ENCODE data around the gene MTCL3.

MTCL3 gene

GRCh38 chr6:127518710-127519468 is at the start of gene MTCL3:
Gene MTCL3 (minus strand): TSS chr6:127519335.
- no peaks in the 10 kb centered on the region for H3K36me3 ChIP-seq (ENCODE audit: control insufficient read depth in 2 of 2, insufficient read depth in 2 of 2, low read length in 2 of 2)
- H3K27ac ChIP-seq (ENCODE audit: low read length): no peak within 1 kb of the TSS
- H3K9ac ChIP-seq (ENCODE audit: low read length in 2 of 2): no peak within 1 kb of the TSS
- peak within 1 kb of the TSS in 1 of 2 donors; percentile 23 for H3K4me3 ChIP-seq (ENCODE audit: low read length in 2 of 2)
- H3K27me3 ChIP-seq (ENCODE audit: control insufficient read depth in 1 of 2, insufficient read depth in 2 of 2, low read length in 2 of 2): peaks cover 13 to 35% of the 10 kb centered on the region in 2 donors
- H3K4me1 ChIP-seq (ENCODE audit: control insufficient read depth, insufficient read depth, low read length): peaks cover 6% of the 10 kb centered on the region
- H3K9me3 ChIP-seq (ENCODE audit: control insufficient read depth in 2 of 2, low read length in 2 of 2): no peaks in the 10 kb centered on the region

- Histone ChIP-seq H3K27ac (ENCODE audit: low read length) (no peak overlapping the region), H3K27me3 (ENCODE audit: control insufficient read depth in 1 of 2, insufficient read depth in 2 of 2, low read length in 2 of 2) (no peaks in the 10 kb centered on the region), H3K36me3 (ENCODE audit: control insufficient read depth in 2 of 2, insufficient read depth in 2 of 2, low read length in 2 of 2) (no peaks in the 10 kb centered on the region)
Observed at GRCh38 chr6:127567476-127567875, 48.3 kb upstream of the MTCL3 start.

GRCh38 chr6:127566651-127567050 is 47.5 kb upstream of the MTCL3 start:
- Histone ChIP-seq H3K9me3 (ENCODE audit: control insufficient read depth in 2 of 2, low read length in 2 of 2) (no peaks in the 10 kb centered on the region), H3K4me1 (ENCODE audit: control insufficient read depth, insufficient read depth, low read length) (no peaks in the 10 kb centered on the region), H3K27ac (ENCODE audit: low read length) (no peak overlapping the region), H3K36me3 (ENCODE audit: control insufficient read depth in 2 of 2, insufficient read depth in 2 of 2, low read length in 2 of 2) (no peaks in the 10 kb centered on the region), H3K4me3 (ENCODE audit: low read length in 2 of 2) (no peak overlapping the region), H3K27me3 (ENCODE audit: control insufficient read depth in 1 of 2, insufficient read depth in 2 of 2, low read length in 2 of 2) (no peaks in the 10 kb centered on the region), H3K9ac (ENCODE audit: low read length in 2 of 2) (no peak overlapping the region)

More at GRCh38 chr6:127567476-127567875, 48.3 kb upstream of the MTCL3 start:
- Histone ChIP-seq H3K4me1 (ENCODE audit: control insufficient read depth, insufficient read depth, low read length) (no peaks in the 10 kb centered on the region), H3K4me3 (ENCODE audit: low read length in 2 of 2) (no peak overlapping the region), H3K9ac (ENCODE audit: low read length in 2 of 2) (no peak overlapping the region), H3K9me3 (ENCODE audit: control insufficient read depth in 2 of 2, low read length in 2 of 2) (no peaks in the 10 kb centered on the region)

GRCh38 chr6:127566119-127566518 is 47.0 kb upstream of the MTCL3 start:
- H3K27me3 ChIP-seq (ENCODE audit: control insufficient read depth in 1 of 2, insufficient read depth in 2 of 2, low read length in 2 of 2): no peaks in the 10 kb centered on the region
- no peaks in the 10 kb centered on the region for H3K4me1 ChIP-seq (ENCODE audit: control insufficient read depth, insufficient read depth, low read length)
- no peak overlapping the region for H3K4me3 ChIP-seq (ENCODE audit: low read length in 2 of 2)
- H3K27ac ChIP-seq (ENCODE audit: low read length): no peak overlapping the region
- H3K9me3 ChIP-seq (ENCODE audit: control insufficient read depth in 2 of 2, low read length in 2 of 2): no peaks in the 10 kb centered on the region
- H3K9ac ChIP-seq (ENCODE audit: low read length in 2 of 2): no peak overlapping the region
- H3K36me3 ChIP-seq (ENCODE audit: control insufficient read depth in 2 of 2, insufficient read depth in 2 of 2, low read length in 2 of 2): no peaks in the 10 kb centered on the region

- Histone ChIP-seq H3K9me3 (ENCODE audit: control insufficient read depth in 2 of 2, low read length in 2 of 2) (no peaks in the 10 kb centered on the region), H3K36me3 (ENCODE audit: control insufficient read depth in 2 of 2, insufficient read depth in 2 of 2, low read length in 2 of 2) (no peaks in the 10 kb centered on the region), H3K4me3 (ENCODE audit: low read length in 2 of 2) (no peak overlapping the region), H3K4me1 (ENCODE audit: control insufficient read depth, insufficient read depth, low read length) (no peaks in the 10 kb centered on the region), H3K9ac (ENCODE audit: low read length in 2 of 2) (no peak overlapping the region), H3K27me3 (ENCODE audit: control insufficient read depth in 1 of 2, insufficient read depth in 2 of 2, low read length in 2 of 2) (no peaks in the 10 kb centered on the region), H3K27ac (ENCODE audit: low read length) (no peak overlapping the region)
Observed at GRCh38 chr6:127564761-127565160, 45.6 kb upstream of the MTCL3 start.

- Histone ChIP-seq H3K4me1 (ENCODE audit: control insufficient read depth, insufficient read depth, low read length) (no peaks in the 10 kb centered on the region), H3K4me3 (ENCODE audit: low read length in 2 of 2) (no peak overlapping the region), H3K27me3 (ENCODE audit: control insufficient read depth in 1 of 2, insufficient read depth in 2 of 2, low read length in 2 of 2) (no peaks in the 10 kb centered on the region), H3K36me3 (ENCODE audit: control insufficient read depth in 2 of 2, insufficient read depth in 2 of 2, low read length in 2 of 2) (no peaks in the 10 kb centered on the region), H3K9me3 (ENCODE audit: control insufficient read depth in 2 of 2, low read length in 2 of 2) (no peaks in the 10 kb centered on the region), H3K9ac (ENCODE audit: low read length in 2 of 2) (no peak overlapping the region), H3K27ac (ENCODE audit: low read length) (no peak overlapping the region)
Observed at GRCh38 chr6:127561660-127562059, 42.5 kb upstream of the MTCL3 start.

- H3K9me3 ChIP-seq (ENCODE audit: control insufficient read depth in 2 of 2, low read length in 2 of 2): no peaks in the 10 kb centered on the region
- H3K27me3 ChIP-seq (ENCODE audit: control insufficient read depth in 1 of 2, insufficient read depth in 2 of 2, low read length in 2 of 2): no peaks in the 10 kb centered on the region
- H3K4me1 ChIP-seq (ENCODE audit: control insufficient read depth, insufficient read depth, low read length): no peaks in the 10 kb centered on the region
- H3K9ac ChIP-seq (ENCODE audit: low read length in 2 of 2): no peak overlapping the region
- no peaks in the 10 kb centered on the region for H3K36me3 ChIP-seq (ENCODE audit: control insufficient read depth in 2 of 2, insufficient read depth in 2 of 2, low read length in 2 of 2)
- no peak overlapping the region for H3K27ac ChIP-seq (ENCODE audit: low read length)
- H3K4me3 ChIP-seq (ENCODE audit: low read length in 2 of 2): no peak overlapping the region
Observed at GRCh38 chr6:127554435-127555006, 35.4 kb upstream of the MTCL3 start.

GRCh38 chr6:127550403-127550802 is 31.3 kb upstream of the MTCL3 start:
- Histone ChIP-seq H3K4me1 (ENCODE audit: control insufficient read depth, insufficient read depth, low read length) (no peaks in the 10 kb centered on the region), H3K27me3 (ENCODE audit: control insufficient read depth in 1 of 2, insufficient read depth in 2 of 2, low read length in 2 of 2) (no peaks in the 10 kb centered on the region), H3K36me3 (ENCODE audit: control insufficient read depth in 2 of 2, insufficient read depth in 2 of 2, low read length in 2 of 2) (no peaks in the 10 kb centered on the region), H3K9me3 (ENCODE audit: control insufficient read depth in 2 of 2, low read length in 2 of 2) (no peaks in the 10 kb centered on the region), H3K4me3 (ENCODE audit: low read length in 2 of 2) (no peak overlapping the region), H3K27ac (ENCODE audit: low read length) (no peak overlapping the region), H3K9ac (ENCODE audit: low read length in 2 of 2) (no peak overlapping the region)

- Histone ChIP-seq H3K4me3 (ENCODE audit: low read length in 2 of 2) (no peak overlapping the region), H3K27me3 (ENCODE audit: control insufficient read depth in 1 of 2, insufficient read depth in 2 of 2, low read length in 2 of 2) (no peaks in the 10 kb centered on the region), H3K9me3 (ENCODE audit: control insufficient read depth in 2 of 2, low read length in 2 of 2) (no peaks in the 10 kb centered on the region), H3K4me1 (ENCODE audit: control insufficient read depth, insufficient read depth, low read length) (no peaks in the 10 kb centered on the region), H3K27ac (ENCODE audit: low read length) (no peak overlapping the region), H3K36me3 (ENCODE audit: control insufficient read depth in 2 of 2, insufficient read depth in 2 of 2, low read length in 2 of 2) (no peaks in the 10 kb centered on the region), H3K9ac (ENCODE audit: low read length in 2 of 2) (no peak overlapping the region)
Observed at GRCh38 chr6:127547904-127548649, 28.9 kb upstream of the MTCL3 start.

GRCh38 chr6:127547215-127547614 is 28.1 kb upstream of the MTCL3 start:
- H3K4me1 ChIP-seq (ENCODE audit: control insufficient read depth, insufficient read depth, low read length): no peaks in the 10 kb centered on the region
- no peak overlapping the region for H3K9ac ChIP-seq (ENCODE audit: low read length in 2 of 2)
- no peak overlapping the region for H3K4me3 ChIP-seq (ENCODE audit: low read length in 2 of 2)
- no peaks in the 10 kb centered on the region for H3K27me3 ChIP-seq (ENCODE audit: control insufficient read depth in 1 of 2, insufficient read depth in 2 of 2, low read length in 2 of 2)
- H3K36me3 ChIP-seq (ENCODE audit: control insufficient read depth in 2 of 2, insufficient read depth in 2 of 2, low read length in 2 of 2): no peaks in the 10 kb centered on the region
- H3K27ac ChIP-seq (ENCODE audit: low read length): no peak overlapping the region
- H3K9me3 ChIP-seq (ENCODE audit: control insufficient read depth in 2 of 2, low read length in 2 of 2): no peaks in the 10 kb centered on the region

All from stomach smooth muscle (tissue), 2 donors.